Psoas muscle (tissue), 8 donors: ENCODE data around the gene COL9A2. TPM values are rescaled to one million over a fixed set of nuclear protein-coding genes. Genes with fewer than 3 reads are reported as not detected.

Source experiments
- ATAC-seq, 4 donors: fragments of 200-7000 bp; cut with Tn5 transposase; one replicate each; pipeline ENCODE4 v1.9.1; 2020; ENCODE audit warnings: moderate library complexity in 3 of 4, mild to moderate bottlenecking in 2 of 4
- DNase-seq, 2 donors: peaks; one replicate each; pipeline ENCODE4 v3.0.0-alpha.2; 2020
- H3K27ac ChIP-seq: fragments of 200-600 bp; one replicate; pipeline ENCODE4 v1.8.0; 2022
- H3K27me3 ChIP-seq, 3 donors: fragments of 200-600 bp in 1 of 3; one replicate each; pipeline versions ENCODE4 v1.6.1 to v1.8.0; 2013 to 2022; ENCODE audit warnings: low read length in 2 of 3, mild to moderate bottlenecking in 2 of 3, moderate library complexity in 1 of 3; ENCODE audit not compliant: insufficient read depth in 3 of 3
- H3K36me3 ChIP-seq, 2 donors: fragments of 200-600 bp in 1 of 2; one replicate each; pipeline versions ENCODE4 v1.6.1 to v1.8.0; 2013 to 2022; ENCODE audit warnings: low read depth in 1 of 2, mild to moderate bottlenecking in 1 of 2, moderate library complexity in 1 of 2; ENCODE audit not compliant: insufficient read depth in 1 of 2
- H3K4me1 ChIP-seq: fragments of 200-600 bp; one replicate; pipeline ENCODE4 v1.8.0; 2022
- H3K4me3 ChIP-seq: fragments of 200-600 bp; one replicate; pipeline ENCODE4 v1.8.0; 2022; ENCODE audit warnings: mild to moderate bottlenecking
- H3K9me3 ChIP-seq: fragments of 200-600 bp; one replicate; pipeline ENCODE4 v1.8.0; 2022
- CTCF ChIP-seq: fragments of 200-600 bp; IDR thresholded peaks from one replicate; pipeline ENCODE4 v1.8.0; 2022; ENCODE audit warnings: antibody characterized with exemption
- WGBS, 3 donors: extraction: QIAGEN DNeasy Blood & Tissue Kit; methylation state at CpG; one replicate each; pipeline versions ENCODE4 v1.1.6 to v1.1.7; 2013; 5-methylcytosine and 5-hydroxymethylcytosine counted together
- intact Hi-C, 2 donors: fragments of 100-400 bp; cut with DNase I; formaldehyde crosslinking; loops; one replicate each; pipeline versions ENCODE4 v1.11.0 to v1.14.2; 2022
- polyA plus RNA-seq, 3 donors: library from polyadenylated mRNA; stranded (reverse); fragments of 200-250 nt; gene quantifications; one replicate each; pipeline ENCODE4 v1.2.3, GENCODE V29; 2013
- total RNA-seq, 4 donors: library from RNA; stranded (reverse); fragmentation: NEBNext Ultra II Directional in 2 of 4; extraction: Animal tissue kit (Norgen Biotek cat#: 25700) in 2 of 4; gene quantifications; one replicate each; pipeline versions ENCODE4 v1.2.1 to v1.2.4, GENCODE V29; 2021 to 2023
- donor health status: healthy with polysubstance abuse.
- donor health status: DM: no; HTN: no; CAD: no; lungs with moderate emphysema.
- donor health status: Bipolar disorder and iron deficiency.
- donor health status: healthy.
- donor health status: DM: yes; HTN: yes; CAD: no.
- donor health status: DM: no; HTN: no; CAD: no.
- donor health status: DM: no; HTN: no; CAD: no.
- donor health status: DM: yes; HTN: yes; CAD: no.

Gene COL9A2
- total and polyA plus RNA-seq, 7 donors = 0.06 to 0.21 (median 0.16) TPM; not detected in 1

- no peak for DNase-seq
- H3K4me1 ChIP-seq = peaks cover 22% of the 10 kb centered on the region
- 59 to 88% (median 88%) methylated on average over 2 of the region's 2 CpGs for WGBS, 3 donors
- no peak overlapping the region for H3K4me3 ChIP-seq
- intact Hi-C loops = loop anchor here in 1 of 2 donors (10.0 kb wide), 2 partner anchors 88 to 208 kb away; partner anchors contain the start of genes CAP1 and RLF
- H3K27me3 ChIP-seq = no peaks in the 10 kb centered on the region
- no peak overlapping the region for H3K27ac ChIP-seq
- H3K36me3 ChIP-seq = no peaks in the 10 kb centered on the region
- TF ChIP-seq CTCF = no peak
- ATAC-seq = no peak
- H3K9me3 ChIP-seq = no peaks in the 10 kb centered on the region
Observed at GRCh38 chr1:40252601-40253000, 64.5 kb downstream of the COL9A2 start.

- TF ChIP-seq CTCF = no peak
- WGBS, 3 donors = 76 to 80% (median 77%) methylated on average over 4 of the region's 4 CpGs
- H3K36me3 ChIP-seq = no peaks in the 10 kb centered on the region
- no peak overlapping the region for H3K27ac ChIP-seq
- H3K27me3 ChIP-seq = no peaks in the 10 kb centered on the region
- peaks cover 15% of the 10 kb centered on the region for H3K4me1 ChIP-seq
- no peaks in the 10 kb centered on the region for H3K9me3 ChIP-seq
- H3K4me3 ChIP-seq = no peak overlapping the region
- no peak for ATAC-seq
- DNase-seq = no peak
- intact Hi-C loops = loop anchor here in 1 of 2 donors (10.0 kb wide), 2 partner anchors 87 to 207 kb away; partner anchors contain the start of genes CAP1 and RLF
Observed at GRCh38 chr1:40251456-40251855, 65.6 kb downstream of the COL9A2 start.

Other genes with a start within 250 kb of the COL9A2 start
- 10 to 100 TPM; 14.9 to 20.8 (median 19.1) TPM for gene PPT1, start 220.0 kb downstream of the COL9A2 start, total RNA-seq
- gene PPT1, start 220.0 kb downstream of the COL9A2 start, polyA plus RNA-seq = 10 to 100 TPM; 13.4 to 21.8 (median 17.4) TPM
- 10 to 100 TPM; 10.2 to 16.4 (median 11.2) TPM for gene RLF, start 155.9 kb downstream of the COL9A2 start, total RNA-seq
- gene RLF, start 155.9 kb downstream of the COL9A2 start, polyA plus RNA-seq = 10 to 100 TPM in 1 of 3 donors, 1 to 10 TPM in 2; 4.5 to 13.9 (median 4.9) TPM
- not detected for gene TMCO2, start 69.3 kb downstream of the COL9A2 start, total RNA-seq
- under 1 TPM in 1 of 3 donors, not detected in 2; 0.19 TPM for gene TMCO2, start 69.3 kb downstream of the COL9A2 start, polyA plus RNA-seq
- gene ZMPSTE24, start 59.0 kb downstream of the COL9A2 start, total RNA-seq = 10 to 100 TPM; 12.7 to 26.1 (median 18.9) TPM
- gene ZMPSTE24, start 59.0 kb downstream of the COL9A2 start, polyA plus RNA-seq = 10 to 100 TPM; 22.2 to 60.2 (median 33.8) TPM
- 10 to 100 TPM in 3 of 4 donors, 1 to 10 TPM in 1; 6.9 to 35.0 (median 15.3) TPM for gene SMAP2, start 56.4 kb upstream of the COL9A2 start, total RNA-seq
- 10 to 100 TPM; 18.0 to 32.2 (median 18.4) TPM for gene SMAP2, start 56.4 kb upstream of the COL9A2 start, polyA plus RNA-seq
- under 1 TPM; 0.32 to 0.86 (median 0.49) TPM for gene ZFP69B, start 133.2 kb upstream of the COL9A2 start, total RNA-seq
- 1 to 10 TPM in 2 of 3 donors, under 1 TPM in 1; 0.25 to 1.4 (median 1.1) TPM for gene ZFP69B, start 133.2 kb upstream of the COL9A2 start, polyA plus RNA-seq
- gene ZFP69, start 160.0 kb upstream of the COL9A2 start, total RNA-seq = under 1 TPM; 0.18 to 0.54 (median 0.46) TPM
- under 1 TPM; 0.16 to 0.51 (median 0.25) TPM for gene ZFP69, start 160.0 kb upstream of the COL9A2 start, polyA plus RNA-seq
- 1 to 10 TPM; 2.2 to 3.2 (median 2.8) TPM for gene EXO5, start 191.5 kb upstream of the COL9A2 start, total RNA-seq
- 1 to 10 TPM; 3.2 to 8.5 (median 4.4) TPM for gene EXO5, start 191.5 kb upstream of the COL9A2 start, polyA plus RNA-seq
- gene ZNF684, start 214.4 kb upstream of the COL9A2 start, total RNA-seq = 1 to 10 TPM; 1.0 to 2.8 (median 1.4) TPM
- 1 to 10 TPM; 2.1 to 3.2 (median 2.6) TPM for gene ZNF684, start 214.4 kb upstream of the COL9A2 start, polyA plus RNA-seq